ENCODE results near the gene LRRC3.

DNA sequence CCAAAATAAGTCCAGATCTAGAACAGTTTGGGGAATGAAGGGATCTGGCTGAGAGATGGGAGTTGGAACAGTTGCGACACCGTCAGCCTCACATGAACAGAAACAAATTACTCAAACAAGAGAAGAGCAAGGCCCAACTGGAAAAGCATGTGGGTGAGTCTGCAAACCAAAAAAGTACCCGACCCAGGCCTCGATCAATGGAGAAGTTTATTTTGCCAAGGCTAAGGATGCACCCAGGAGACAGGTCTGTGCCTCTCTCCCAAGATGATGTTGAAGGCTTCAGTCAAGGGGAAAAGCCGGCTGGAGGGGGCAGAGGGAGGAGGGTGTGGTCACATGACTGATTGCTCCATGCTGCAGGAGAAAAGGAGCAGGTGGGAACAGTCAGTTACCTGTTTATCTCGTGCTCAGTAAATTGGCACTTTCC lies 42.4 kb downstream of the LRRC3 start:
- TF ChIP-seq, protein P1, sequence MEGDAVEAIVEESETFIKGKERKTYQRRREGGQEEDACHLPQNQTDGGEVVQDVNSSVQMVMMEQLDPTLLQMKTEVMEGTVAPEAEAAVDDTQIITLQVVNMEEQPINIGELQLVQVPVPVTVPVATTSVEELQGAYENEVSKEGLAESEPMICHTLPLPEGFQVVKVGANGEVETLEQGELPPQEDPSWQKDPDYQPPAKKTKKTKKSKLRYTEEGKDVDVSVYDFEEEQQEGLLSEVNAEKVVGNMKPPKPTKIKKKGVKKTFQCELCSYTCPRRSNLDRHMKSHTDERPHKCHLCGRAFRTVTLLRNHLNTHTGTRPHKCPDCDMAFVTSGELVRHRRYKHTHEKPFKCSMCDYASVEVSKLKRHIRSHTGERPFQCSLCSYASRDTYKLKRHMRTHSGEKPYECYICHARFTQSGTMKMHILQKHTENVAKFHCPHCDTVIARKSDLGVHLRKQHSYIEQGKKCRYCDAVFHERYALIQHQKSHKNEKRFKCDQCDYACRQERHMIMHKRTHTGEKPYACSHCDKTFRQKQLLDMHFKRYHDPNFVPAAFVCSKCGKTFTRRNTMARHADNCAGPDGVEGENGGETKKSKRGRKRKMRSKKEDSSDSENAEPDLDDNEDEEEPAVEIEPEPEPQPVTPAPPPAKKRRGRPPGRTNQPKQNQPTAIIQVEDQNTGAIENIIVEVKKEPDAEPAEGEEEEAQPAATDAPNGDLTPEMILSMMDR (IDR thresholded peaks at IDR 0.05): no peak
- TF ChIP-seq POLR2A (IDR thresholded peaks at IDR 0.05): no peak
